K562 (cell line): ENCODE data around the gene PNPLA7. TPM values are rescaled to one million over a fixed set of nuclear protein-coding genes. Genes with fewer than 3 reads are reported as not detected.

Experiments
- BHLHE40 ChIP-seq: IDR thresholded peaks from 2 replicates; pipeline ENCODE4 v1.6.1; 2011; ENCODE audit warnings: low read length, improper control_type of control experiment
- CHD1 ChIP-seq: fragments of 200-600 bp; sonication (generic); IDR thresholded peaks from one replicate; pipeline ENCODE4 v1.6.1; 2012; ENCODE audit warnings: mild to moderate bottlenecking, moderate library complexity, low read length, inconsistent platforms
- ETV6 ChIP-seq, 3 experiments: fragments of 150-350 bp in 1 of 3; sonication (generic) in 1 of 3; formaldehyde crosslinking in 1 of 3; IDR thresholded peaks; 2 replicates each; pipeline versions ENCODE4 v1.6.1 to v1.8.0; 2014 to 2022; ENCODE audit warnings: borderline replicate concordance in 2 of 3, low read depth in 2 of 3, antibody characterized with exemption in 1 of 3, low read length in 1 of 3, mild to moderate bottlenecking in 1 of 3, missing genetic modification reagents in 1 of 3
- FOXJ3 ChIP-seq: sonication (generic); formaldehyde crosslinking; IDR thresholded peaks from 2 replicates; pipeline ENCODE4 v1.4.0; 2020; ENCODE audit warnings: mild to moderate bottlenecking, missing genetic modification reagents
- FOXK1 ChIP-seq: sonication (generic); formaldehyde crosslinking; IDR thresholded peaks from 2 replicates; pipeline ENCODE4 v1.8.0; 2022; ENCODE audit warnings: missing genetic modification reagents, mild to moderate bottlenecking, borderline replicate concordance
- HSF4 ChIP-seq: fragments of 250-450 bp; sonication (Bioruptor Pico); IDR thresholded peaks from 2 replicates; pipeline ENCODE4 v2.1.2; 2022; ENCODE audit warnings: mild to moderate bottlenecking, moderate library complexity, borderline replicate concordance
- ILK ChIP-seq: fragments of 450-650 bp; IDR thresholded peaks from 2 replicates; pipeline ENCODE4 v1.6.1; 2016; ENCODE audit warnings: missing genetic modification characterization, low read depth, mild to moderate bottlenecking, missing compliant biosample characterization, moderate library complexity, borderline replicate concordance
- NONO ChIP-seq, 2 experiments: fragments of 200-400 bp in 1 of 2; fragments of 450-650 bp in 1 of 2; formaldehyde crosslinking in 1 of 2; IDR thresholded peaks; 2 replicates each; pipeline ENCODE4 v1.6.1; 2017; ENCODE audit warnings: low read depth in 2 of 2, mild to moderate bottlenecking in 2 of 2, moderate library complexity in 2 of 2, low read length in 1 of 2
- PCBP2 ChIP-seq: fragments of 200-400 bp; formaldehyde crosslinking; IDR thresholded peaks from 2 replicates; pipeline ENCODE4 v1.6.1; 2018; ENCODE audit warnings: low read length, low read depth, mild to moderate bottlenecking, moderate library complexity; ENCODE audit not compliant: poor library complexity, severe bottlenecking
- RAD51 ChIP-seq: fragments of 450-650 bp; IDR thresholded peaks from 2 replicates; pipeline ENCODE4 v1.7.1; 2016; ENCODE audit warnings: low read depth, mild to moderate bottlenecking, borderline replicate concordance
- ZNF224 ChIP-seq: sonication (generic); formaldehyde crosslinking; IDR thresholded peaks from 2 replicates; pipeline ENCODE4 v1.8.0; 2022; ENCODE audit warnings: mild to moderate bottlenecking, missing genetic modification reagents
- ZNF253 ChIP-seq: fragments of 250-450 bp; sonication (Bioruptor Pico); conservative IDR thresholded peaks from 2 replicates; pipeline ENCODE4 v1.6.1; 2021; ENCODE audit warnings: mild to moderate bottlenecking
- ZNF436 ChIP-seq: fragments of 250-450, 450-650 bp; sonication (Bioruptor Pico); formaldehyde crosslinking; IDR thresholded peaks from 2 replicates; pipeline ENCODE4 v1.7.0; 2020; ENCODE audit warnings: mild to moderate bottlenecking
- ZNF699 ChIP-seq: fragments of 250-450 bp; sonication (Bioruptor Pico); IDR thresholded peaks from 2 replicates; pipeline ENCODE4 v1.8.0; 2021; ENCODE audit warnings: mild to moderate bottlenecking, moderate library complexity; ENCODE audit not compliant: insufficient replicate concordance
- polyA plus RNA-seq, 8 experiments: library from polyadenylated mRNA; depleted of rRNA in 4 of 8; stranded (reverse) in 5 of 8; unstranded in 3 of 8; fragments of >200 nt; fragmentation: Nextera tagmentation in 2 of 8; fragmentation: Illumina TruSeq in 1 of 8; extraction: Ambion mirVana in 2 of 8; extraction: Trizol in 1 of 8; gene quantifications; 2 replicates each; pipeline versions ENCODE4 v1.2.1 to v1.2.3, GENCODE V29; 2011 to 2014; ENCODE audit warnings: inconsistent platforms in 1 of 8, missing spikeins in 1 of 8
- total RNA-seq, 7 experiments: library from RNA; depleted of rRNA in 6 of 7; stranded (reverse); fragments of >200 nt in 6 of 7; fragmentation: Illumina TruSeq in 2 of 7; extraction: Trizol in 2 of 7; gene quantifications; 2 replicates each; pipeline versions ENCODE4 v1.2.1 to v1.2.3, GENCODE V29; 2011 to 2021; ENCODE audit warnings: low replicate concordance in 1 of 7
- TF ChIP-seq, protein P1 (sequence below): fragments of 450-650 bp; IDR thresholded peaks from 2 replicates; pipeline ENCODE4 v1.6.1; 2017; ENCODE audit warnings: mild to moderate bottlenecking, moderate library complexity
- TF ChIP-seq, protein P2 (sequence below): fragments of 450-650 bp; IDR thresholded peaks from 2 replicates; pipeline ENCODE4 v1.6.1; 2017; ENCODE audit warnings: antibody characterized with exemption, mild to moderate bottlenecking
- TF ChIP-seq, protein P3 (sequence below), 2 experiments: IDR thresholded peaks in 1 of 2; conservative IDR thresholded peaks in 1 of 2; 2 replicates each; pipeline ENCODE4 v1.6.1; 2016; ENCODE audit warnings: low read depth in 2 of 2, mild to moderate bottlenecking in 1 of 2, missing compliant biosample characterization in 1 of 2, missing genetic modification characterization in 1 of 2, moderate library complexity in 1 of 2

Gene PNPLA7
- total and polyA plus RNA-seq, 9 of the 15 experiments (the other 6 are each of a cell fraction or from before 2014, with no cell fraction given) = 0.01 to 0.85 (median 0.19) TPM; not detected in 1

GRCh38 chr9:137459152-137459600, 91.0 kb downstream of the PNPLA7 start, which contains the start of gene NSMF (continued):
- peak in 1 of 2 experiments; percentile 92; a peak in 2 of 4 replicates for TF ChIP-seq NONO (IDR thresholded peaks at IDR 0.05; ENCODE audit: low read depth in 2 of 2, low read length in 1 of 2)
- peak; percentile 67 for TF ChIP-seq BHLHE40
- no peak for TF ChIP-seq CHD1
- TF ChIP-seq FOXJ3 = no peak
- TF ChIP-seq ZNF436 (CRISPR knock-in tag) = no peak
- TF ChIP-seq, protein P1, sequence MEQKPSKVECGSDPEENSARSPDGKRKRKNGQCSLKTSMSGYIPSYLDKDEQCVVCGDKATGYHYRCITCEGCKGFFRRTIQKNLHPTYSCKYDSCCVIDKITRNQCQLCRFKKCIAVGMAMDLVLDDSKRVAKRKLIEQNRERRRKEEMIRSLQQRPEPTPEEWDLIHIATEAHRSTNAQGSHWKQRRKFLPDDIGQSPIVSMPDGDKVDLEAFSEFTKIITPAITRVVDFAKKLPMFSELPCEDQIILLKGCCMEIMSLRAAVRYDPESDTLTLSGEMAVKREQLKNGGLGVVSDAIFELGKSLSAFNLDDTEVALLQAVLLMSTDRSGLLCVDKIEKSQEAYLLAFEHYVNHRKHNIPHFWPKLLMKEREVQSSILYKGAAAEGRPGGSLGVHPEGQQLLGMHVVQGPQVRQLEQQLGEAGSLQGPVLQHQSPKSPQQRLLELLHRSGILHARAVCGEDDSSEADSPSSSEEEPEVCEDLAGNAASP = no peak
- TF ChIP-seq PCBP2 = no peak
- TF ChIP-seq ETV6 (IDR thresholded peaks at IDR 0.05; ENCODE audit: borderline replicate concordance in 1 of 2, low read depth in 2 of 2, low read length in 1 of 2) = no peak
- TF ChIP-seq ETV6 (CRISPR knock-in tag; IDR thresholded peaks at IDR 0.05; ENCODE audit: borderline replicate concordance) = no peak
- TF ChIP-seq, protein P2, sequence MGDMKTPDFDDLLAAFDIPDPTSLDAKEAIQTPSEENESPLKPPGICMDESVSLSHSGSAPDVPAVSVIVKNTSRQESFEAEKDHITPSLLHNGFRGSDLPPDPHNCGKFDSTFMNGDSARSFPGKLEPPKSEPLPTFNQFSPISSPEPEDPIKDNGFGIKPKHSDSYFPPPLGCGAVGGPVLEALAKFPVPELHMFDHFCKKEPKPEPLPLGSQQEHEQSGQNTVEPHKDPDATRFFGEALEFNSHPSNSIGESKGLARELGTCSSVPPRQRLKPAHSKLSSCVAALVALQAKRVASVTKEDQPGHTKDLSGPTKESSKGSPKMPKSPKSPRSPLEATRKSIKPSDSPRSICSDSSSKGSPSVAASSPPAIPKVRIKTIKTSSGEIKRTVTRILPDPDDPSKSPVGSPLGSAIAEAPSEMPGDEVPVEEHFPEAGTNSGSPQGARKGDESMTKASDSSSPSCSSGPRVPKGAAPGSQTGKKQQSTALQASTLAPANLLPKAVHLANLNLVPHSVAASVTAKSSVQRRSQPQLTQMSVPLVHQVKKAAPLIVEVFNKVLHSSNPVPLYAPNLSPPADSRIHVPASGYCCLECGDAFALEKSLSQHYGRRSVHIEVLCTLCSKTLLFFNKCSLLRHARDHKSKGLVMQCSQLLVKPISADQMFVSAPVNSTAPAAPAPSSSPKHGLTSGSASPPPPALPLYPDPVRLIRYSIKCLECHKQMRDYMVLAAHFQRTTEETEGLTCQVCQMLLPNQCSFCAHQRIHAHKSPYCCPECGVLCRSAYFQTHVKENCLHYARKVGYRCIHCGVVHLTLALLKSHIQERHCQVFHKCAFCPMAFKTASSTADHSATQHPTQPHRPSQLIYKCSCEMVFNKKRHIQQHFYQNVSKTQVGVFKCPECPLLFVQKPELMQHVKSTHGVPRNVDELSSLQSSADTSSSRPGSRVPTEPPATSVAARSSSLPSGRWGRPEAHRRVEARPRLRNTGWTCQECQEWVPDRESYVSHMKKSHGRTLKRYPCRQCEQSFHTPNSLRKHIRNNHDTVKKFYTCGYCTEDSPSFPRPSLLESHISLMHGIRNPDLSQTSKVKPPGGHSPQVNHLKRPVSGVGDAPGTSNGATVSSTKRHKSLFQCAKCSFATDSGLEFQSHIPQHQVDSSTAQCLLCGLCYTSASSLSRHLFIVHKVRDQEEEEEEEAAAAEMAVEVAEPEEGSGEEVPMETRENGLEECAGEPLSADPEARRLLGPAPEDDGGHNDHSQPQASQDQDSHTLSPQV = peak; percentile 28; the same call in 1 of the 2 replicates
- TF ChIP-seq RAD51 = no peak
- TF ChIP-seq ZNF224 (CRISPR knock-in tag) = no peak
- no peak for TF ChIP-seq FOXK1
- no peak for TF ChIP-seq HSF4 (CRISPR knock-in tag)
- TF ChIP-seq, protein P3, sequence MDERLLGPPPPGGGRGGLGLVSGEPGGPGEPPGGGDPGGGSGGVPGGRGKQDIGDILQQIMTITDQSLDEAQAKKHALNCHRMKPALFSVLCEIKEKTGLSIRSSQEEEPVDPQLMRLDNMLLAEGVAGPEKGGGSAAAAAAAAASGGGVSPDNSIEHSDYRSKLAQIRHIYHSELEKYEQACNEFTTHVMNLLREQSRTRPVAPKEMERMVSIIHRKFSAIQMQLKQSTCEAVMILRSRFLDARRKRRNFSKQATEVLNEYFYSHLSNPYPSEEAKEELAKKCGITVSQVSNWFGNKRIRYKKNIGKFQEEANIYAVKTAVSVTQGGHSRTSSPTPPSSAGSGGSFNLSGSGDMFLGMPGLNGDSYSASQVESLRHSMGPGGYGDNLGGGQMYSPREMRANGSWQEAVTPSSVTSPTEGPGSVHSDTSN (CRISPR knock-in tag; IDR thresholded peaks at IDR 0.05; ENCODE audit: low read depth) = no peak
- TF ChIP-seq, protein P3 (tag; conservative IDR thresholded peaks at IDR 0.05; ENCODE audit: low read depth) = no peak
- TF ChIP-seq ILK (tag) = no peak
- no peak for TF ChIP-seq ZNF253 (CRISPR knock-in tag)
- TF ChIP-seq ZNF699 (CRISPR knock-in tag) = no peak
